ENCODE results near the gene CDKN2AIPNL.
A peak's percentile ranks its signal among the peaks of the same experiment; 100 is the strongest.
"Not testable (repeated sequence)": the region's sequence is repeated elsewhere in the genome, so short reads cannot be mapped to it uniquely, and the experiment has no call there.

CDKN2AIPNL gene

DNA sequence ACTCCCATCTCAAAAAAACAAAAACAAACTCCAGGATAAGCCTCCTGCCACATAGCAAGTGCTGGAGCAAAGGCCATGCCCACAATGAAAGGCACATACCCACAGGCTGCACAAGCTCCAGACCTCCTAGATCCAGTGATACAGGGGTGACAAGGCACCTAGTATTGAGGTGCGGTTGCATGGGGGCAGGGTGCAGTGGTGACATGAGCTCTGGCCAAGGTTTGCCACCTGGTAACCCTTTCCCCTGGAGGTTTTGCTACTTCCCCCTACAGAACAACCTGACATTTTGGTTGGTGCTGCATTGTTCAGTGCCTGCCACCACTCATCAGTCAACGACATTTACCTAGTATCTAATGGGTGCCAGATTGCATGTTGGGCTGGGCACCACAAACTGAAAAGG lies 14.5 kb downstream of the CDKN2AIPNL start:
- TF ChIP-seq, protein P1, sequence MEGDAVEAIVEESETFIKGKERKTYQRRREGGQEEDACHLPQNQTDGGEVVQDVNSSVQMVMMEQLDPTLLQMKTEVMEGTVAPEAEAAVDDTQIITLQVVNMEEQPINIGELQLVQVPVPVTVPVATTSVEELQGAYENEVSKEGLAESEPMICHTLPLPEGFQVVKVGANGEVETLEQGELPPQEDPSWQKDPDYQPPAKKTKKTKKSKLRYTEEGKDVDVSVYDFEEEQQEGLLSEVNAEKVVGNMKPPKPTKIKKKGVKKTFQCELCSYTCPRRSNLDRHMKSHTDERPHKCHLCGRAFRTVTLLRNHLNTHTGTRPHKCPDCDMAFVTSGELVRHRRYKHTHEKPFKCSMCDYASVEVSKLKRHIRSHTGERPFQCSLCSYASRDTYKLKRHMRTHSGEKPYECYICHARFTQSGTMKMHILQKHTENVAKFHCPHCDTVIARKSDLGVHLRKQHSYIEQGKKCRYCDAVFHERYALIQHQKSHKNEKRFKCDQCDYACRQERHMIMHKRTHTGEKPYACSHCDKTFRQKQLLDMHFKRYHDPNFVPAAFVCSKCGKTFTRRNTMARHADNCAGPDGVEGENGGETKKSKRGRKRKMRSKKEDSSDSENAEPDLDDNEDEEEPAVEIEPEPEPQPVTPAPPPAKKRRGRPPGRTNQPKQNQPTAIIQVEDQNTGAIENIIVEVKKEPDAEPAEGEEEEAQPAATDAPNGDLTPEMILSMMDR (IDR thresholded peaks at IDR 0.05; ENCODE audit: control extremely low read depth, extremely low read depth, low read depth, missing control alignments) = no peak
- no peak for DNase-seq (ENCODE audit: extremely low spot score)
- ChIA-PET CTCF (interaction anchor here (1.1 to 2.5 kb wide), 4 partner anchors 10 to 130 kb away, joined by 3 to 12 read pairs (median 8); partner anchors contain the start of gene CDKN2AIPNL), POLR2A (no interaction called here)

DNA sequence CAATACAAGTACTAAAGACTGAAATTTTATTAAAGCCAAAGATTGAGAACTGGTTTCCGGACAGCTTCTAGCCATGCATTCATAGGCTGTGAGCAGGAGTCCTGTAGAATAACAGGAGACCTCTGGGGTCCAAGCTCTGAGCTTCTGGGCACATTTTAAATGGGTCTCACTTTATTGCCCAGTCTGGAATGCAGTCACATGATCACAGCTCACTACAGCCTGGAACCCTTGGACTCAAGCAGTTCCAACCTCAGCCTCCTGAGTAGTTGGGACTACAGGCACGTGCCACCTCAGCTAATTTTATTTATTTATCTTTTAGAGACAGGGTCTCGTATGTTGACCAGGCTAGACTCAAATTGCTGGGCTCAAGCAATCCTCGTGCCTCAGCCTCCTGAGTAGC lies 15.4 kb downstream of the CDKN2AIPNL start:
- TF ChIP-seq, protein P1 (IDR thresholded peaks at IDR 0.05; ENCODE audit: control extremely low read depth, extremely low read depth, low read depth, missing control alignments) = no peak
- DNase-seq (ENCODE audit: extremely low spot score) = no peak
- ChIA-PET POLR2A (interaction anchor here (1.7 kb wide), 1 partner anchor 12 kb away, joined by 5 read pairs; no protein-coding TSS in a partner anchor), CTCF (interaction anchor here (1.0 to 2.4 kb wide), 4 partner anchors 9 to 182 kb away, joined by 3 to 10 read pairs (median 6); partner anchors contain the start of gene CDKN2AIPNL)

DNA sequence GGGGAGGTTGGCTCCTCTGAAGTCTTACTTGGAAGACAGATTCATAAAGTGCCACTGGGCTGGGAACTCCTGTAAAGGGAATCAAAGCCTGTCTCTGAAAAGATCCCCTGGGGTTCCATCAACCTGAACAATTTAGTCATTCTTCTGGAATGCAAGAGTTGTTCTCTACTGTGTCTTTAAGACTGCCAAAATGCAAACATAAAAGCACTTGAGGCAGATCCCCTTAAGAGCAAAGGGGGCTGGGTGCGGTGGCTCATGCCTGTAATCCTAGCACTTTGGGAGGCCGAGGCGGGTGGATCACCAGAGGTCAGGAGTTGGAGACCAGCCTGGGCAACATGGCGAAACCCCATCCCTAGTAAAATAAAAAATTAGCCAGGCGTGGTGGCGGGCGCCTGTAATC lies 16.7 kb downstream of the CDKN2AIPNL start:
- CTCF ChIA-PET = interaction anchor here (1.5 to 4.1 kb wide), 3 partner anchors 16 to 192 kb away, joined by 6 to 16 read pairs (median 10); partner anchors contain the start of gene CDKN2AIPNL
- POLR2A ChIA-PET = no interaction called here
- no peak for DNase-seq (ENCODE audit: extremely low spot score)
- TF ChIP-seq, protein P1 (IDR thresholded peaks at IDR 0.05; ENCODE audit: control extremely low read depth, extremely low read depth, low read depth, missing control alignments) = no peak

DNA sequence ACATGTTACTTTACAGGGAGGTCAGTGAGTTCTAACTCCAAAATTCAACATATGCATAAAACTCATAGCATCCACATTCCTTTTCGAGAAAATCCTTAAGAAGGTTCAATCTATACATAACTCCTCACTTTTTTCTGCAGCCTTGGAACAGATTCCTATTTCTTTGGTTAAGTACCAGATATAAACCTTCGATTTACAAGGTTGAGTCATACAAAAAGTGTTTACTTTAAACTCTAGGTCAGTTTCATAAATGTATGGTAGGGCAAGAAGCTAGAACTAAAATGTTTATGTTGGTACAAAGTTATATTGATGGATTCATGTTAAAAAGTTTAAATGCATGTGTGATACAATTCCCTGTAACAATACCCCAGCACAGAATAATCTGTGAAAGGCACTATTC lies 19.4 kb downstream of the CDKN2AIPNL start:
- TF ChIP-seq, protein P1 (IDR thresholded peaks at IDR 0.05; ENCODE audit: control extremely low read depth, extremely low read depth, low read depth, missing control alignments) = no peak
- POLR2A ChIA-PET = interaction anchor here (0.6 to 0.7 kb wide), 2 partner anchors 8 to 33 kb away, joined by 3 to 5 read pairs; no protein-coding TSS in a partner anchor
- CTCF ChIA-PET = interaction anchor here (1.5 to 4.1 kb wide), 2 partner anchors 19 to 195 kb away, joined by 4 to 16 read pairs; partner anchors contain the start of gene CDKN2AIPNL
- no peak for DNase-seq (ENCODE audit: extremely low spot score)

DNA sequence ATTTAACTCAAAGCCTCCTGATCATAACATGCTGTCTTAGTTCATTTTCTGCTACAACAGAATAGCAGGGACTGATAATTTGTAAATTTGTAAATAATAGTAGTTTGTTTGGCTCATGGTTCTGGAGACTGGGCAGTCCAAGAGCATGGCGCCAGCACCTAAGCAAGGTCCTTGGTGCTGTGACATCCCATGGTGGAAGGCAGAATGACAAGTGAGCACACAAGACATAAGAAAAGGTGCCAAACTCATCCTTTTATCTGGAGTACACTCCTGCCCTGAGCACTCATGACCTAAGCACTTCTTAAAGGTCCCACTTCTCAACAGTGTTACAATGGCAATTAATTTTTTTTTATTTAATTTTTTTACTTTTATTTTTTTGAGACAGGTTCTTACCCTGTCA lies 24.2 kb downstream of the CDKN2AIPNL start:
- ChIA-PET CTCF (interaction anchor here (0.7 kb wide), 1 partner anchor 9 kb away, joined by 3 read pairs; no protein-coding TSS in a partner anchor), POLR2A (interaction anchor here (0.7 kb wide), 1 partner anchor 8 kb away, joined by 4 read pairs; no protein-coding TSS in a partner anchor)
- TF ChIP-seq, protein P1 (IDR thresholded peaks at IDR 0.05; ENCODE audit: control extremely low read depth, extremely low read depth, low read depth, missing control alignments) = no peak
- no peak for DNase-seq (ENCODE audit: extremely low spot score)

DNA sequence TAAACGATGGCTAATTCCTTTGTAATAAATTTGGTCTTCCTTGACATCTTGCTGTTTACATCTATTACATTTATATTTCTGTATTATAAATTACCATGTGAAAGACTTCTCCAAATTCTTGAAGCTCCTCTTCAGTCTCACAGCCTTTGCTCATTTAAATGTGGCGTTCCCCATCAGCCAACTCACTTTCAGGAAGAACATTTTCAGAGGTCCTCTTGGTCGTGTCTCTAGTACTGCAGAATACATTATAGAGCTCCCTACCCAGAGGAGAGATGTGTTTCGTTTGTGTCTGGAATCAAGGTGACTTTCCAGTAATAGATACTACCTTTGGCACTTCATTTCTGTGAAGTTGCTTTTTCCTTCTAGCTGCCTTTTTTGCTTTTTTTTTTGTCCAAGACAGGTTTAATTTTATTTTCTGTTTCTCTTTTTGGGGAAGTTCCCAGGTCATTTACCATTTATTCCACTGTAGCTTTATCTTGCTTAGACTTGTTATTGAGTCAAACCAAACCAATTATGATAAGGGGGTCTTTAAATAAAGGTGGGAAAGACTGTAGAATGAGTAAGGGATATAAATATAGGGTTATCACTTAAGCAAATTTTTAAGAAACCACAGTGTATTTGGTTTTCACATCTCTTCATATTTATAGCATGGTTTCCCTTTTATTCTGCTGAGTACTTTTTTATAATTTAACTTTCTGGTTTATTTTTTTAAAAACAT lies 27.5 kb downstream of the CDKN2AIPNL start:
- CTCF ChIA-PET = interaction anchor here (0.9 to 2.4 kb wide), 9 partner anchors 10 to 145 kb away, joined by 3 to 9 read pairs (median 4); no protein-coding TSS in a partner anchor
- DNase-seq (ENCODE audit: extremely low spot score) = peak; percentile 36
- POLR2A ChIA-PET = interaction anchor here (0.6 to 1.2 kb wide), 5 partner anchors 8 to 172 kb away, joined by 3 to 4 read pairs (median 3); partner anchors contain the start of gene UBE2B
- TF ChIP-seq, protein P1 (IDR thresholded peaks at IDR 0.05; ENCODE audit: control extremely low read depth, extremely low read depth, low read depth, missing control alignments) = no peak

DNA sequence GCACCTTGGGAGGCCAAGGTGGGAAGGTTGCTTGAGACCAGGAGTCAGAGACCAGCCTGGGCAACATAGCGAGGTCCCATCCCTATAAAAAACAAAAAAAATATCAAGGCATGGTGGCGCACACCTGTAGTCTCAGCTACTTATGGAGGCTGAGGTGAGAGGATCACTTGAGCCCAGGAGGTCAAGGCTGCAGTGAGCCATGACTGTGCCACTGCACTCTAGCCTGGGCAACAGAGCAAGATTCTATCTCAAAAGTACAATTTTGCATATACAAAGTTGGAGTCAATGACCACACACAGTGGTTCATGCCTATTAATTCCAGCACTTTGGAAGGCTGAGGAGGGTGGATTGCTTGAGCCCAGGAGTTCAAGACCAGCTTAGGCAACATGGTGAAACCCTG lies 29.5 kb downstream of the CDKN2AIPNL start:
- CTCF ChIA-PET = interaction anchor here (1.0 to 2.9 kb wide), 4 partner anchors 11 to 196 kb away, joined by 3 to 10 read pairs (median 3); partner anchors contain the start of gene UBE2B
- DNase-seq (ENCODE audit: extremely low spot score) = not testable (repeated sequence)
- POLR2A ChIA-PET = interaction anchor here (1.8 kb wide), 1 partner anchor 10 kb away, joined by 7 read pairs; the partner anchor contains the start of gene UBE2B
